K562 (cell line): ENCODE measurements around the gene DHRS13. TPM values are rescaled to one million over a fixed set of nuclear protein-coding genes. Genes with fewer than 3 reads are reported as not detected.

Experiments used
- BRF1 ChIP-seq: IDR thresholded peaks from 3 replicates; pipeline ENCODE4 v1.6.1; 2011; ENCODE audit warnings: borderline replicate concordance, mild to moderate bottlenecking; ENCODE audit not compliant: insufficient read length; ENCODE audit errors: extremely low read depth
- BRF2 ChIP-seq: IDR thresholded peaks from 3 replicates; pipeline ENCODE4 v1.6.1; 2011; ENCODE audit warnings: borderline replicate concordance, mild to moderate bottlenecking; ENCODE audit not compliant: insufficient read length, insufficient read depth
- E2F8 ChIP-seq: fragments of 450-650 bp; IDR thresholded peaks from 2 replicates; pipeline ENCODE4 v1.7.1; 2018; ENCODE audit warnings: mild to moderate bottlenecking, low read depth; ENCODE audit not compliant: partially characterized antibody
- HLTF ChIP-seq: fragments of 450-650 bp; IDR thresholded peaks from 2 replicates; pipeline ENCODE4 v1.6.1; 2016
- KLF13 ChIP-seq: fragments of 450-650 bp; IDR thresholded peaks from 2 replicates; pipeline ENCODE4 v1.6.1; 2016; ENCODE audit warnings: missing genetic modification characterization, low read depth, mild to moderate bottlenecking, missing compliant biosample characterization, moderate library complexity, borderline replicate concordance
- POLR2AphosphoS5 ChIP-seq: IDR thresholded peaks from 2 replicates; pipeline ENCODE4 v1.6.1; 2011; ENCODE audit warnings: mild to moderate bottlenecking, low read depth, low read length, moderate library complexity; ENCODE audit not compliant: control insufficient read depth, insufficient read depth
- RNF2 ChIP-seq: sonication (generic); IDR thresholded peaks from 2 replicates; pipeline ENCODE4 v1.6.1; 2016
- TCF7 ChIP-seq: sonication (generic); IDR thresholded peaks from 2 replicates; pipeline ENCODE4 v1.6.1; 2016; ENCODE audit warnings: antibody characterized with exemption, borderline replicate concordance
- TGIF2 ChIP-seq: sonication (generic); formaldehyde crosslinking; IDR thresholded peaks from 2 replicates; pipeline ENCODE4 v1.8.1; 2022; ENCODE audit warnings: mild to moderate bottlenecking, missing genetic modification reagents, moderate library complexity
- ZC3H4 ChIP-seq: sonication (generic); formaldehyde crosslinking; IDR thresholded peaks from 2 replicates; pipeline ENCODE4 v1.9.0; 2021; ENCODE audit warnings: missing genetic modification reagents, borderline replicate concordance
- ZNF277 ChIP-seq: fragments of 250-450 bp; sonication (Bioruptor Pico); IDR thresholded peaks from 2 replicates; pipeline ENCODE4 v1.8.0; 2022; ENCODE audit warnings: inconsistent platforms, mild to moderate bottlenecking, moderate library complexity, borderline replicate concordance
- polyA plus RNA-seq, 8 experiments: library from polyadenylated mRNA; depleted of rRNA in 4 of 8; stranded (reverse) in 5 of 8; unstranded in 3 of 8; fragments of >200 nt; fragmentation: Nextera tagmentation in 2 of 8; fragmentation: Illumina TruSeq in 1 of 8; extraction: Ambion mirVana in 2 of 8; extraction: Trizol in 1 of 8; gene quantifications; 2 replicates each; pipeline versions ENCODE4 v1.2.1 to v1.2.3, GENCODE V29; 2011 to 2014; ENCODE audit warnings: inconsistent platforms in 1 of 8, missing spikeins in 1 of 8
- total RNA-seq, 7 experiments: library from RNA; depleted of rRNA in 6 of 7; stranded (reverse); fragments of >200 nt in 6 of 7; fragmentation: Illumina TruSeq in 2 of 7; extraction: Trizol in 2 of 7; gene quantifications; 2 replicates each; pipeline versions ENCODE4 v1.2.1 to v1.2.3, GENCODE V29; 2011 to 2021; ENCODE audit warnings: low replicate concordance in 1 of 7

DHRS13 gene
- total and polyA plus RNA-seq, 9 of the 15 experiments (the other 6 are each of a cell fraction or from before 2014, with no cell fraction given) = 0.32 to 52.3 (median 34.3) TPM; not detected in 1

- no peak for TF ChIP-seq BRF1
- peak; percentile 95; the same call in 1 of the 2 replicates for TF ChIP-seq TGIF2 (CRISPR knock-in tag)
- TF ChIP-seq KLF13 (tag) = peak; percentile 99
- TF ChIP-seq TCF7 = no peak; the same call in 1 of the 2 replicates
- no peak for TF ChIP-seq BRF2
- TF ChIP-seq ZNF277 = no peak
- no peak for TF ChIP-seq E2F8
- TF ChIP-seq RNF2 = peak; percentile 46; the same call in 1 of the 2 replicates
- TF ChIP-seq ZC3H4 (CRISPR knock-in tag) = peak; percentile 60; the same call in 1 of the 2 replicates
- peak; percentile 76 for TF ChIP-seq POLR2AphosphoS5
- TF ChIP-seq HLTF = no peak
Measured at GRCh38 chr17:28902819-28903545, at the start of gene DHRS13 (continued).
